HG03520 (cell line): ENCODE results near the gene PTGES3L.
"Not testable (repeated sequence)": the region's sequence is repeated elsewhere in the genome, so short reads cannot be mapped to it uniquely, and the experiment has no call there.

ENCODE experiments used
- ATAC-seq: cut with Tn5 transposase; IDR thresholded peaks from one replicate; pipeline ENCODE4 v1.9.1; 2021; ENCODE audit warnings: mild to moderate bottlenecking, moderate library complexity; ENCODE audit not compliant: unreplicated experiment

The PTGES3L gene

DNA sequence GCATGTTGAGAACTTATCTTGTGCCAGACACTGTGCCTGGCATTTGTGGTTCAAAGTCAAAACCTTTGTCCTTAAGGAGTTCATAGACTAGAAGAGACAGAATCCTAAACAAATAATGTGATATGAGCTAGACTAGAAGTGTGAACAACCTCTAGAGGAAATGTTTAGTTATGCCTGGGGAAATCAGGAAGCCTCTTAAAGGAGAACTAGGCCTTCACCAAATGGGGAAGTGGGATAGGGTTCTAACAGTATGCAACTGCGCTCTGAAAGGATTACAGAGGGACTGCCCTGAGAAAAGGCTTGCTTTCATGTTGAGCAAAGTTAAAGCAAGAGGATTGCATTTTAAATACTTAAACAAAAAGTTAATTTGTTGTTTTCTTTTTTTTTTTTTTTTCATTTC, 5.3 kb upstream of the PTGES3L start:
- ATAC-seq: no peak

DNA sequence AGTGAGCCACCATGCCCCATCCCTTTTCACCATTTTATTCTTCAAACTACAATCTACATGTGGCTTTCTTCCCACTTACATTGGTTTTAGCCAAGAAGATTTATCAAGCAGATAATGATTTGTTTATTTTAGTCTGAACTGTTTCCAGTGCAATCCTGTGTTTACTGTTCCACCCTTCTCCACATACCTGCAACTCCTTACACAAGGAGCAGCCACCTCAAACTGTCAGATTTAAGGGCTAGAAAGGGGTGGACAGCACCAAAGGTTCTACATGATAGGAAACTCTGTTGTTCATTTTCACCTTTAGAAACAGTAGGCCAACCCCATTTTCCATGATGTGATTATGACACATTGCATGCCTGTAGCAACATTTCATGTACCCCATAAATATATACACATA, 2.4 kb upstream of the PTGES3L start:
- no peak for ATAC-seq

DNA sequence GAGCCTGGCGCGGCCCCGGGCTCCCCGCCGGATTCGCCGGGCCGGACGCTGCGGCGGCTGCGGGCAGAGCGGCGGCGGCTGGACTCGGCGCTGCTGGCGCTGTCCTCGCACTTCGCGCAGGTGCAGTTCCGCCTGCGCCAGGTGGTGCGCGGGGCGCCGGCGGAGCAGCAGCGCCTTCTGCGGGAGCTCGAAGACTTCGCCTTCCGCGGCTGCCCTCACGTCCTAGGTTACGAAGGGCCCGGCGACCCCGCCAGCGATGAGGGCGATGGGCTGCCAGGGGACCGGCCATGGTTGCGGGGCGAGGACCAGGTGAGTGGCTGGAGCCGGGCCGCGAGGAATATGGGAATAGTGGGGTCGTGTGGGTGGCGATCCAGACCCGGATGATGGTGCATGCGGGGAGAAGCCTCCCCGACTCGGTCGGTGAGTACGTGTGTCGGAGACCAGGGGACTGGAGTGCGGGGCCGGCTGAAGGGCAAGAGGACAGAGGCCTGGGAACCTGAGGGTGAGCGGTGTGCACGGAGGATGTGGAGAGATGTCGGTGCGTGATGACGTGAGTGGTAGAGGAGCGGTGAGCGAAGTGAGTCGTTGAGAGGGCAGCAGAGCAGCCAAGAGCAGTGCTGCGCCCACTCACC, 1.0 kb upstream of the PTGES3L start:
- ATAC-seq: peak; percentile 57

DNA sequence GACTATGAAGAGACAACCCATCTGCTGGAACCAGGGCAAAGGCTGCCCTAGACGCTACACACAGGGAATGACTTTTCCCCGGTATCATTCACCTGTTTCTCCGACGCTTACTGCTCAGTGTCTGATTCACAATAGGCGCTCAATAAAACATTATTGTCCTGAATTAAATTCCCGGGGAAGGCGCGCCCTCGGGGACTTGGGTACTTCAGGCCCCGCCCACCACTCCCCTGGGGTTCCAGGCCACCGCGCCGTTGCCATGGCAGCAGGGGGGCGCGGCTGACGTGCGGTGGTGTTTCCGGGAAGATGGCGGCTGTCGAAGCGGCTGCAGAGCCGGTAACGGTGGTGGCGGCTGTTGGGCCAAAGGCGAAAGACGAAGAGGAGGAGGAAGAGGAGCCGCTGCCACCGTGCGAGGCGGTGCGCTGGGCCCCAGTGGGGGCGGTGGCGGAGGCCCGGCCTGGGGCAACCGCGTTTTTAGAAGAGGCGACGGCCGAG, 440 bp upstream of the PTGES3L start, which contains the start of gene RUNDC1:
TSS of gene RUNDC1 (plus strand) at position 292 of the 492 bp plus-strand sequence. CDS start at position 304, 12 bp downstream.
- ATAC-seq: peak; percentile 74

DNA sequence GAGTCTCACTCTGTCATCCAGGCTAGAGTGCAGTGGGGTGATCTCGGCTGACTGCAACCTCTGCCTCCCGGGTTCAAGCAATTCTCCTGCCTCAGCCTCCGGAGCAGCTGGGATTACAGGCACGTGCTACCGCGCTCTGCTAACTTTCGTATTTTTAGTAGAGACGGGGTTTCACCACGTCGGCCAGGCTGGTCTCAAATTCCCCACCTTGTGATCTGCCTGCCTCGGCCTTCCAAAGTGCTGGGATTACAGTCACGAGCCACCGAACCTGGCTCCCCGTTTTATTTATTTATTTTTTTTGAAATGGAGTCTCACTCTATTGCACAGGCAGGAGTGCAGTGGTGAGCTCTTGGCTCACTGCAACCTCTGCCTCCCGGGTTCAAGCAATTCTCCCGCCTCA, 4.2 kb downstream of the PTGES3L start:
- ATAC-seq: not testable (repeated sequence)

DNA sequence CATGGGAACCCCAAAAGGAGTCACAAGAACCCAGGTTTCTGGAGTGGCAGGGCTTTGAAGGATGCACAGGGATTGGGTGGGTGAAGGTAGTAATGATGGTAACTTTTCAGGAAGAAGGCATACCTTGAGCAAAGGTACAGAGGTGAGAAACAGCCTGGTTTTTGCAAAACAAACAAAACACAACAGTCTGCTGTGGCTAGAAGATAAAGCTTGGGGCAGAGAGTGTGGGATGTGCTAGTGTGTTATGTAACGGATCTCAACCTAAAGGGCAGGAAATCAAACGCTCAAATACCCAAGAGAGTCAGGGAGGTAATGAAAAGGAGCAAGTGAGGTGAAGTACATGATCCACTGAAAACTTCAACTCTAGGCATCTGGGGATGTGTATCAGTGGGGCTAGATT, 4.6 kb downstream of the PTGES3L start:
- no peak for ATAC-seq

DNA sequence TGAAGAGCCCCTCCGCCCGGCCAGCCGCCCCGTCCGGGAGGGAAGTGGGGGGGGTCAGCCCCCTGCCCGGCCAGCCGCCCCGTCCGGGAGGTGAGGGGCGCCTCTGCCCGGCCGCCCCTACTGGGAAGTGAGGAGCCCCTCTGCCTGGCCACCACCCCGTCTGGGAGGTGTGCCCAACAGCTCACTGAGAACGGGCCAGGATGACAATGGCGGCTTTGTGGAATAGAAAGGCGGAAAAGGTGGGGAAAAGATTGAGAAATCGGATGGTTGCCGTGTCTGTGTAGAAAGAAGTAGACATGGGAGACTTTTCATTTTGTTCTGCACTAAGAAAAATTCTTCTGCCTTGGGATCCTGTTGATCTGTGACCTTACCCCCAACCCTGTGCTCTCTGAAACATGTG, 6.6 kb downstream of the PTGES3L start:
- not testable (repeated sequence) for ATAC-seq

DNA sequence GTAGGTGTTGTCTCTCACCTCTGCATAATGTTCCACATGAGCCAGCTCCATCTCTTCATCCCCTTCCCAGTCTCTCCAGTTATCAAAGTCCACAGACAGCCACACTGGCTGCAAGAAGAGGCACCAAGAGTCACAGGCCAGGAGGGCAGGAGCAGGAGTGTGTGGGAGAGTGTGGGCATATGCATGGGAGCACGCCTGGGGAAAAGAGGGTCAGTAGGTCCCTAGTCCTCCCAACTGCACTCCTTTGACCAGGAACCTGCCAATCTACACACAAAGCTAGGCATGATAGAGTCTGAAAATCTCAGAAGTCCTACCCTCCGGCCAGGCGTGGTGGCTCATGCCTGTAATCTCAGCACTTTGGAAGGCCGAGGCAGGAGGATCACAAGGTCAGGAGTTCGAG, 8.3 kb downstream of the PTGES3L start:
- ATAC-seq: no peak

DNA sequence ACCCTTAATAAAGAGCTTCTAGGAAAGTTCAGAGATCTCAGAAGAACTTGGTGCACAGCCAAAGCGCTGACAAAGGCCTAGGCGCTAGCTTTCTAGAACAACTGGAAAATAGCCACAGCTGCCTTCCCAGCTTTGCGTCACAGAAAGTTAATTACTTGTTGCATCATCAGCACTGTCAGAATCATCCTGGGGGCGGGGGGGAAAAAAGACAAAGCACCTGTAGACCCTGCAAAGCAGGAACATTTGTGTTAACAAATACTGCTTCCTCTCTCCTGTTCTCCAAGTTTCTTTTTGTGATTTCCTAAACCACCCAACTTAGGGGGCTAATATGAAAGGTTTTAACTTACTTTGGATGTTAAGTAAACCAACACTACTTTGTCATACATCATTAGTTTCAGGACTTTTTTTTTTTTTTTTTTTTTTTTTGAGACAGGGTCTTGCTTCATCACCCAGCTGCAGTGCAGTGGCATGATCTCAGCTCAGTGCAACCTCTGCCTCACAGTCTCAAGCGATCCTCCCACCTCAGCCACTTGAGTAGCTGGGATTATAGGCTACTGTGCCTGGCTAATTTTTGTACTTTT, 10.8 kb downstream of the PTGES3L start:
- ATAC-seq: no peak

DNA sequence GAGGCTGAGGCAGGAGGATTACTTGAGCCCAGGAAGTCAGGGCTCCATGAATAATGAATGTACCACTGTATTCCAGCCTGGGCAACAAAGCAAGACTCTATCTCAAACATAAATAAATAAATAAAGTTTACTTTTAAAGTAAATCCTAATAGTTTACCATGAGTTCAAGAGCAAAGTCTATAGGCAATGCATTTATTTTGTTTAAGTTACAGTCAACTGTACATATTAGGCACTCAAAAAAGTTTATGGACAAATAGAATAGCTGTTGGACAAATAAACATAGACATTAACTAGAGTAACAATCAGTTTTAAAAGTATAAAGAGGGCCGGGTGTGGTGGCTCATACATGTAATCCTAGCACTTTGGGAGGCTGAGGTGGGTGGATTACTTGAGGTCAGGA, 12.0 kb downstream of the PTGES3L start:
- no peak for ATAC-seq

DNA sequence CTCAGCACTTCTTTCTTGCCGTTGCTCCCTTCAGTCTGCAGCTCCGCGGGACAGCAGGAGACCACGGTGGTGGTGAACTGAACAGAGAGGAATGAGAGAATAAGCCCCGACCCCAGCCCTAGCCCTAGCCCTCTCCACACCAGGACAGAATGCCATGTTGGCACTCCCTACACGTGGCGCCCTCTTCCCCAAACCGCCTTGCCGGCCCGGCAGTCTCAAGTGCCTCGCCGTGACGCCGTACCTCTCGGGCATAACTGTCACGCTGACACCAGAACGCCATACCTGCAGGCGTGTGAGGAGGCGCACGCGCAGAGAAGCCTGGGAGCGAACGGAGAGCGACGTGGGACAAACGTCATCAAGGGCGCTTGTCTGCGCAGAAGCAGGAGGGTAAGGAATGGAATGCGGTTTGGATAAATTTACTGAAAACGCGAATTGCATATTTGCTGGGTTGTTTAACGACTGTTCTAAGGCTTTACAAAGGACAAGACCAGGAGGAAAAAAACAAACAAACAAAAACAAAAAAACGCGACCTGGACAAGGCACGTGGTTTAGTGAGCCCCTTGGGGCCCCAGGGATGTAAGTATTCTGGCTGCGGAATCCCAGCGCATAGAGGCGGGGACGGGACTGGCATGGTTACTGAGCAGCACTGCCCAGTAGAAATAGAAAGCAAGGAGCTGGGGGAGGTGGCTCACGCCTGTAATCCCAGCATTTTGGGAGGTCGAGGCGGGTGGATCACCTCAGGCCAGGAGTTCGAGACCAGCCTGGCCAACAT, 15.5 kb downstream of the PTGES3L start, which contains the start of gene AARSD1:
TSS of gene AARSD1 (minus strand) at position 294 of the 772 bp plus-strand sequence. CDS start at position 280, 14 bp downstream.
- peak; percentile 69 for ATAC-seq

DNA sequence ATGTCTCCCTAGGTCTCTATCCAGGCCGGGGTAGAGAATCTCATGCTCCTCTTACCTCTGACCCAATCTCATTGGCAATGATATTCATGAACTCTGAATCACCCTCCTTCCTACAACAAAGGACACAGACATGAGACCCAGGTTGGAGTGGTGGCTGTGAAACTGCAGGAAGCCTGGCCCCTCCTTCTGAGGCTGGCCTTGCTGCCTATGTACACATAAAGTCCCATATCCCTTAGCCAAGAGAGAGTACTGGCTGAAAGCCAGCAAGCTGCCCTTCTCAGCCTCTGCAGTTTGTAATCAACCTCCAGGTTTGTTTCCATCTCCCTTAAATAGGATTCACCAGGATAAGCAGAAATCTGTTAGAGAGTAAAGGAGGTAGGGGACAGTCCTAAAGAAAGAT, 26.2 kb downstream of the PTGES3L start:
- ATAC-seq: no peak

DNA sequence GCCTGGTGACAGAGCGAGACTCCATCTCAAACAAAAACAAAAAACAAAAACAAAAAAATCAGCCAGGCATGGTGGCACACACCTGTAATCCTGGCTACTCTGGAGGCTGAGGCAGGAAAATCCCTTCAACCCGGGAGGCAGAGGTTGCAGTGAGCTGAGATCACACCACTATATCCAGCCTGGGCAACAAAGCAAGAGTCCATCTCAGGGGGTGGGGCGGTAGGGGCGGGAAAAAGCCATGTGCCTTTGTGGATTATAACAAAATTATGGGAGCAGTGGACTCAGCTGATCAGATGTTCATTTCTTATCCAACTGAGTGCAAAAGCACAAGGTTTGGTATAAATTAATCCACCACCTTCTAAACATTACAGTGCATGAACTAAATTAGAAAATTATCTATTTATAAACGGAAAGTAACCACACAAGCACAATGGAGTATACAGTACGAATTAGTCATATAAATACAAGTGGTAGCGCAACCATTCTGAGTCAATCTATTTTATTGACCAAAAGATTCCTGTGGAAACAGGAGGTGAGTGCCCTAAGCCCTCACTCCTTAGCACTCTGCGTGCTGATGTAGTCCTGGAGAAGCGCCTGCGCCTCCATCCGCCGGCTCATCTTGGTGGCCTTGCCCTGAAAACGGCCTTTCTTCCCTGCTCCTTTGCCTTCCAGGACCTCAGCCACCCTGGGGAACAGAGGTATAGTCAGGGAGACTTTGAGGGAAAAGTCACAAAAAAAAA, 29.7 kb downstream of the PTGES3L start:
- no peak for ATAC-seq

DNA sequence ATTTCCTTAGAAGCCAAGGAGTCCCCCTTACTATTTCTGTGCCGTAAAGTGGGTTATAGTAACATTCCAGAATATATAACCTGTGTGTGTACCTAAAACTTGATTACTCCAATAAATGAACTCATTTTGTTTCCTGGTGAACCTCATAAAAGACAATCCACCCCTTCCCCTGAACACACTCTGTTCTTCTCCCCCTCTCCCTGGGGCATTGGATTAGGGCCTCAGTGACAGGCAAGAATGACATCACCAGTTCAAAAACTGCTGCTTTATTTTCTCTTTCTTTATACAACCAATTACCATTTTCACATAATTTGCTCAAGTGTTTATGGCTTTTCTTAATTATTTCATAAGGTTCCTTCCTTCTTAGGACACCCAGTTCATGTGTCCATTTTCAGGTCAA, 33.1 kb downstream of the PTGES3L start:
- ATAC-seq: no peak

DNA sequence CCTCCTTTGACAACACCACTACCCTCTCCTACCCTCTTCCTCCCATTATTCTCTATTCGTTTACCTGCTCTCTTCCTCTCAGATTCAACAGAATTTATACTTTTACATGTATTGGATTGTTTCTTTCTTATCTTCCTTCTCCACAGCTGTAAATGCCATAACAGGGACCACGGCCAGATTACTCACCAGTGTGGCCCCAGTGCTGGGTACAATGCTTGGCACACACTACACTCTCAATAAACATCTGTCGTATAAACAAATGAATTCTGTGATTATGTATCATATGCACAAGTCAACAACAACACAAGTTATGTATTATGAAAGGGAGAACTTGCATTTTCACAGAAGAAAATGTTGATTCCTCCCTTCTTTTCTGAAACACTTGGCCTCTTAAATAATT, 35.7 kb downstream of the PTGES3L start:
- no peak for ATAC-seq

DNA sequence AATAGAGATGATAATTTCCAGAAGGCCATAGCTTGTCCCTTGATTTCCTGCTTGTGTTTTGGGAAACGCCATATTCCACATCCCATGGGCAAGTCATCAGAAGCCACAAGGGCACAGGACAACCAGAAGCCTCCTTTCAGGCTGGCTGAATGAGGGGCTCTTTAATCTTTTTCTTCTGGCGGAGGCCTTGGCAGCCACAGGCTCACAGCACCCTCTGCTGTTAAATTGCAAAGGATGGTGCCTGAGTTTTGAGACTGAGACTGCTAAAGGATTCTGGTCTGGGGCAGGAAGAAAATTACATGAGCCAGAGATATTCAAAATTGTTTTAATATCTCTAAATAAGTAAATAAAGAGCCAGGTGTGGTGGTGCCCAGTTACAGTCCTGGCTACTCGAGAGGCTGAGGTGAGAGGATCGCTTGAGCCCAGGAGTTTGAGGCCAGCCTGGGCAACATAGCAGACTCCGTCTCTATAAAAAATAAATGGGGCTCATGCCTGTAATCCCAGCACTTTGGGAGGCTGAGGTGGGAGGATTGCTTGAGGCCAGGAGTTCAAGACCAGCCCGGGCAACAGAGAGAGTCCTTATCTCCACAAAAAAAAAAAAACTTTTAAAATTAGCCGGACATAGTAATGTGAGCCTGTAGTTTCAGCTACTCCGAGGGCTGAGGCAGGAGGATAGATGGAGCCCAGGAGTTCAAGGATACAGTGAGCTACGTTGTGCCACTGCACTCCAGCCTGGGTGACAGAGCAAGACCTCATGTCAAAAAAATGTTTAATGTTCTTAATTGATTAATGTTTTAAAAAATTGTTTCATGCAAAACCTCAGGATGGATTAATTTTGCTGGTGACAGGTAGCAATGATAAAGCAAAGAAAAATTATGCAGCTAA, 41.9 kb downstream of the PTGES3L start:
- ATAC-seq: no peak

DNA sequence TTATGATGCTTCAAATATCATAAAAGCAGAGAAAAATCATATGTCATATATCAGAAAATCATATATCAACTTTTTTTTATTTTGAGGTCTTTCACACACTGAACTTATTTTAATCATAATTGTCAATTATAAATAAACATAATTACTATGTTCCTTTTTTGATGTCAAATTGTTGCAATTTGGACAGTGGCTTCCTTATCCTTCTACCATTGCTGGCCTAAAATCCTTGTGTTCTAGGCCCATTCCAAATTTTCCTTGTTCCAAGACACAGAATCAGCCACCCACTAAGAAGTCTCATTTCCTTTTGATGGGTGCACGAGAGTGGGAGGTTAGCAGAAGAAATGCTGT, 50.4 kb downstream of the PTGES3L start:
- ATAC-seq: no peak

DNA sequence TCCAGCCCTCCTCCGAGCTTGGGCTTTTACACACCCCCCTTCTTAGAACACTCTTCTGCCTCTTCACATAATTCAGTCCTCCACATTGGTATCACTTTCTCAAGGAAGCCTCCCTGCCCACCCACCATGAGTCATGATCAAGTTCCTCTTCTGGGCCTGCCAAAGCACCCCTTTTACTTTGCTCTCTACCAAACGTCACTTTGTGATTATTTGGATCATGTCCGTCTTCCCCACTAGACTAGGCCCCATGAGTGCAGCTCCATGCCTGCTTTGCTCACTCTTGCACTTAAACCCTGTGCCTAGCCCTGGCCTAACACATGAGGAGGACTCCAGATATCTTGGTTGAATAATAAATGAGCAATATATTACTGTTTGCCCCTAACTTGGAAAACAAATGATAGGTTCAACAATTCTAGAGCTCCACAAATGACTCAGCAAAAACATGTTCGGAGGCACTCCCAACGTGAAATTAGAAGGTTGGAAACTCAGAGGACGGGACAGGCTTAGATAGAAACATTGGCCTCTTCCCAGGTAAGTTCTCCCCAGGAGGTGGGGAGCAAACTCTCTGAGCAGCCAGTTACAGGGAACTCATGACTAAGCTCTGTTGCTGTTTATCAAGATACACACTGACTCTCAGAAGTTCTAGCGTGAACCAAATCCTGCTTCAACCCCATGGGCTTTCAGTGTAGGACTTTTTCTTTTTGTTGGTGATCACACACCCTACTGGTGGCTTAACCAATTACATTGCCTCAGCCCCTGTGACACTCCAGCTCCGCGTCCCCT, 51.0 kb downstream of the PTGES3L start:
- no peak for ATAC-seq

DNA sequence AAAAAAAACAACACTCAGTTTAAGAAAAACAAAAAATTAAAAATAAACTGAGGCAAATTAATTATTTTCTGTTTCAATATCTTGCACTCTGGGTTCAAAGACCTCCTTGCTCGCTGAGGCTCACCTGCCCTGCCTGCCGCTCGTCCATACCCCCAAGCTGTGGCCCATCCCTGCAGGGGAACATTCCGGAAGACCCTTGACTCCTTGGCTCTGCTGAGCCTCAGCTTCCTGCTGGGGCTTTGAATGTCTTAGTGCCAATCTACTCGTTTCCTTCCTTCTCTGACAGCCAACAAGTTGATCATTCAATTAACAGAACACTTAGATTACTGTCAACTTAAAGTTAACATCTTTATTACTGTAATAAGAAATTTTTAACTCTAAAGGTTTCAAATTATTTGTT, 55.0 kb downstream of the PTGES3L start:
- no peak for ATAC-seq
